IPS-18a (cell line): ENCODE data around the gene NRP1.

Experiments used
- H3K27ac ChIP-seq: one replicate; pipeline ENCODE4 v1.5.1; 2013; ENCODE audit warnings: low read length
- H3K27me3 ChIP-seq: one replicate; pipeline ENCODE4 v1.6.1; 2013; ENCODE audit warnings: mild to moderate bottlenecking, low read length; ENCODE audit not compliant: control insufficient read depth, insufficient read depth
- H3K36me3 ChIP-seq: one replicate; pipeline ENCODE4 v1.6.1; 2013; ENCODE audit warnings: low read depth, low read length; ENCODE audit not compliant: control insufficient read depth
- H3K4me1 ChIP-seq: one replicate; pipeline ENCODE4 v1.6.1; 2013; ENCODE audit warnings: low read depth, low read length; ENCODE audit not compliant: control insufficient read depth
- H3K4me3 ChIP-seq: one replicate; pipeline ENCODE4 v1.5.1; 2013; ENCODE audit warnings: low read length
- H3K9ac ChIP-seq: one replicate; pipeline ENCODE4 v1.6.1; 2013; ENCODE audit warnings: mild to moderate bottlenecking, low read length, moderate library complexity
- H3K9me3 ChIP-seq: one replicate; pipeline ENCODE4 v1.6.1; 2013; ENCODE audit warnings: low read depth, low read length; ENCODE audit not compliant: control insufficient read depth

The NRP1 gene

DNA sequence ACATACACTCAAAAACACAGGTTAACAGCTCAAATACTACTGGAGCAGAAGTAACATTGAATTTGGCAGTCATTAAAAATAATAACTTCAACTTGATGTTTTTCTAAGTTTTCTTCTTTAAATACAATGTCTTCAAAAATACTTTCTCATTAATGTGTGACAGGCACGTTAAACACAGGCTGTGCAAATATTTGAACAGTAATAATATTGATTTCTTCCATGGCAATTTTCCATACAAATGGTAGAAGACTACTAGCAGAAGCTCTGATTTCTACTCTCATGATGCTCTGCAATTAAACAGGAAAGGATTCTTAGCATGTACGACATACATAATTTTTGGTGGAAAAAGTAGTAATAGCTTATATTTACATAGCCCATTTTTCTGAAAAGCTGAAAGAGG lies 47.4 kb downstream of the NRP1 start:
- Histone ChIP-seq H3K36me3 (no peaks in the 10 kb centered on the region), H3K4me3 (no peak overlapping the region), H3K4me1 (peaks cover 17% of the 10 kb centered on the region), H3K9me3 (no peaks in the 10 kb centered on the region), H3K9ac (no peak overlapping the region), H3K27ac (no peak overlapping the region), H3K27me3 (no peaks in the 10 kb centered on the region)

DNA sequence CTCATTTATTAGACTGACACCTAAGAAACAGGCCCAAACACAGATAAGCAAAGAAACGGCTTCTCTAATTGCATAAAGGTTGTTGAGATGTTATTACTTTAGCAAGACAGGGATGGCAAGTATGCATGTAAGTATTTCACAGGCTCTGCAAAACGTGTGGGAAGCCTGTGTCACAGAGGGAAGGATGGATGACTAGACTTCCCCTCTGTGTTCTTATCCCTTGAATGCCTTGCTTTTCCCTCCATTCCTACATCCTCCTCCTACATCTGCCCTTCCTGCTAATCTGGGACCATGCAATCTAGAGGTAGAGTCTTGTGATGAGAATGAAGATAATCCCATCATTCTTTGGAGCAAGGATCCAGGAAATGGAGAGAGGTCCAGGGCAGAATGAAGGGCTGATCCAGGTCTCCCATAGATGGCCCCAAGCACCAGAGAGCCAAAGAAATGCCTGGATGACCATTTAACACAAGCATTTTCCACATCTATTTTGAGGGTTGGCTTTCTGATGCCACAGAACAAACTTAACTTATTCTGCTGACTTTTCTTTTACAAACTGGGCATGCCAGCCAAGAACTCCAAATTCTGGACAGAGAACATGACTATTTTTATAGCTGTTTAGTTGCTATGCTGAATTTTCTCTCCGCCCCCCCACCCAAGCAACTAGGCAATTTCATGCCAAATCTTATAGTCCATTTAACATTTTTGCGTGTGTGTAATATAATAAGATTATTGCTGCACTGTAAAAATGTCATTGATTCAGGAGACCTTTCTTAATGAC lies 48.1 kb downstream of the NRP1 start:
- no peaks in the 10 kb centered on the region for H3K9me3 ChIP-seq
- no peak overlapping the region for H3K4me3 ChIP-seq
- no peak overlapping the region for H3K27ac ChIP-seq
- H3K27me3 ChIP-seq: no peaks in the 10 kb centered on the region
- peaks cover 17% of the 10 kb centered on the region for H3K4me1 ChIP-seq
- no peak overlapping the region for H3K9ac ChIP-seq
- no peaks in the 10 kb centered on the region for H3K36me3 ChIP-seq

DNA sequence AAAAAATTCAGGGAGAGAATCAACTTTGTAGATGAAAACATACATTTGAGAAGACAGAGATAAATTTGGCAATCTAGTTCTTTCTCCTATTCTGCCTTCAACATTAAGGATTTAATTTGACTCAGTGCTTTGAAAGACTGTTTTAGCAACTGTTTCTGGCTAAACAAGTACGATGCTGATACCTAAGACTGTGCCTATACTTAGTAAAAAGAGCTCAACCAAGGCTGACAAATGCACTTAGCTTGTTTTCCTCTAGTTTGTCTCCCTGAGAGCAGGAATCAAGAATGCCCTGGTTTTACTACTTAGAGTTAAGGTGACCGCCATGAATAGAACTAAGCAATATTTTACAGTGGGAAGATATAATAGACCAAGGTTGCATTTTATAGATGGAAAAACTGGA lies 49.5 kb downstream of the NRP1 start:
- Histone ChIP-seq H3K36me3 (no peaks in the 10 kb centered on the region), H3K27me3 (no peaks in the 10 kb centered on the region)

DNA sequence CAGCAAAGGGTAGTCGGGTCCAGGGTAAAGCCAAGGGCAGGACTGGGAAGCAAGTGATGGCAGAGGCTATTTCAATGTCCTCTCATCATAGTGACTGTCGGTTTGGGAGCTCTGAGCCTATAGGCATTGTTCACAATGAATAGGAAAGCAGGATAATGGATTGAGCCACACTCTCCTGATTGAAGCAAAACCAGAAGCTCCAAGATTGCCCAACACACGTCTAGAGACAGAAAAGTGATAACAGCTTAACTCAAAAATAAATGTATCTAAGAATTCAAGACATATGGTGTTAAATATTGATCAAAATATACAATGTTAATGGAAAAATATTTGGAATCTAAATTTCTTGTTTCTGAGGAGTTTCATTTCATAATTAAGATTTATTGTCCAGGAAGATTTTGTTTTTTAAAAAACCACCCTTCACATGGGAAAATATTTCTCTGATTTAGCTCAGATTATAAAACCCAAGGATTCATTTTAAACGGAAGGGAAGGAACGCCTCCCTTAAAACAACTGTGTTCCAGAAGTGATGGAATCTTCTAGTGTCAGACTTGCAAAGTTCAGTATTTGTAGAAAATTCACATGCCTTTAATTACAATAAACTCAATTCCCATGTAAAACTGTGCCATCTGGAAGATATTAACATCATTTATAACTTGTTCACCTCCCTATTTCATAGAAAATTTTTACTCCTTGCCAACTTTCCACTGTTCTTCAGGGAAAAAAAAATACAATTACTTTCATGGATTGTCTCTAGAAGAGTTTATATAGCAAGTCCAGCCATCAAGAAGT lies 54.5 kb downstream of the NRP1 start:
- Histone ChIP-seq H3K27ac (no peak overlapping the region), H3K9me3 (no peaks in the 10 kb centered on the region), H3K4me1 (no peaks in the 10 kb centered on the region), H3K36me3 (no peaks in the 10 kb centered on the region), H3K4me3 (no peak overlapping the region), H3K9ac (no peak overlapping the region), H3K27me3 (no peaks in the 10 kb centered on the region)

More for the DNA sequence above, 49.5 kb downstream of the NRP1 start:
- Histone ChIP-seq H3K9me3 (no peaks in the 10 kb centered on the region), H3K4me3 (no peak overlapping the region), H3K9ac (no peak overlapping the region), H3K27ac (no peak overlapping the region), H3K4me1 (peaks cover 4% of the 10 kb centered on the region)

DNA sequence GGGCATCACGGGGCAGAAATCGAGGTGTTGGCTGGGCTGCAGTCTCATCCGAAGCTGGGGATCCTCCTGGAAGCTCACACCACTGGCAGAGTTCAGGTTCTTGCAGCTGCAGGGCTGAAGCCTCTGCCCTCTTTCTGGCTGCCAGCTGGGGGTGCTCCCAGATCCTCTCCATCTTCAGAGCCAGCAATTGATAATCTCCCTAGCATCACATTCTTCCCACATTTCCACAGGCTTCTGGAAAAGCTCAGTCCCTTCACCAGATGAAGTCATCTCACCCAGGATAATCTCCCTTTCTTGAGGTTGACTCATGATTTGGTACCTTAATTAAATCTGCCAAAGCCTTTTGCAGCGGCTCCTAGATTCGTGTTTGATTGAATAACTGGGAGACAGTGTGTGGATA lies 55.2 kb downstream of the NRP1 start:
- H3K4me3 ChIP-seq: no peak overlapping the region
- H3K36me3 ChIP-seq: no peaks in the 10 kb centered on the region
- H3K27me3 ChIP-seq: no peaks in the 10 kb centered on the region
- H3K4me1 ChIP-seq: no peaks in the 10 kb centered on the region
- H3K27ac ChIP-seq: no peak overlapping the region
- H3K9me3 ChIP-seq: no peaks in the 10 kb centered on the region
- H3K9ac ChIP-seq: no peak overlapping the region

DNA sequence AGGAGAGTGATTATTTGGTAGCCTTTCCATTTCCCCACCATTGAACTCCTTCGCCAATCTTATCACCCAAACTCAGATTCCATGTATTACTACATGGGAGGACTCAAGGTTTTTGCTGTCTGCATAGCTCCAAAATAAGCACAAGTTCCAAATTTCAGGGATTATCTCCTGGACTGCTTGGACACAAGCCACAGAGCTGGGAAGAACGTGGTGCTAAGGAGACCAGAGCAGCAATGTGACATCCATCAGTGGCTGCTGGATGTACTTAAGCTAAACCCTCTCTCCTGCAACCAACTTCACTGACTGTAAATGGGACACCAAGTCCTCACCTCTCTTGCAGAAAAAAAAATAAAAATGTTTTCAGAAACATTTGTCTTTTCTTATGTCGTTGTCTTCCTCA lies 56.3 kb downstream of the NRP1 start:
- no peaks in the 10 kb centered on the region for H3K36me3 ChIP-seq
- H3K4me1 ChIP-seq: peaks cover 5% of the 10 kb centered on the region
- no peak overlapping the region for H3K9ac ChIP-seq
- no peak overlapping the region for H3K4me3 ChIP-seq
- H3K27ac ChIP-seq: no peak overlapping the region
- H3K9me3 ChIP-seq: no peaks in the 10 kb centered on the region
- H3K27me3 ChIP-seq: no peaks in the 10 kb centered on the region

DNA sequence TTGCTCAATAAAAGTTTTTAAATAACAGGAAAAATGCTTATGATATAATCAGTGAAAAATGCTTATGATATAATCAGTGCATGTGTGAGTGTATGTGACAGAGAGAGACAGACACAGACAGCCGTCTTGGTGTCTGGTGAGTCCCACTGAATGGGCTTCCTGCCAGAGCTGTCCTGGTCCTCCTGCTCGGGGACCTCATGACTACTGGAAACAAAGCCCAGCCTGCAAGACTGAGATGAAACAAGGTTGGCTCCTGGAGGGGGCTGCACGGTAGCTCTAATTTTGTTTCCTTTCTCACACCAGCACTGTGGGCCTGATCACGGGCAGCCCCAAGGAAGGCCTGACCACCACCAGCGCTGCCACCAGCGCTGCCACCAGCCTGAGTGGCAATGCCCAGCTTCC lies 57.3 kb downstream of the NRP1 start:
- Histone ChIP-seq H3K4me1 (peaks cover 15% of the 10 kb centered on the region), H3K27ac (no peak overlapping the region), H3K9me3 (no peaks in the 10 kb centered on the region), H3K9ac (no peak overlapping the region), H3K36me3 (no peaks in the 10 kb centered on the region), H3K27me3 (no peaks in the 10 kb centered on the region), H3K4me3 (no peak overlapping the region)

DNA sequence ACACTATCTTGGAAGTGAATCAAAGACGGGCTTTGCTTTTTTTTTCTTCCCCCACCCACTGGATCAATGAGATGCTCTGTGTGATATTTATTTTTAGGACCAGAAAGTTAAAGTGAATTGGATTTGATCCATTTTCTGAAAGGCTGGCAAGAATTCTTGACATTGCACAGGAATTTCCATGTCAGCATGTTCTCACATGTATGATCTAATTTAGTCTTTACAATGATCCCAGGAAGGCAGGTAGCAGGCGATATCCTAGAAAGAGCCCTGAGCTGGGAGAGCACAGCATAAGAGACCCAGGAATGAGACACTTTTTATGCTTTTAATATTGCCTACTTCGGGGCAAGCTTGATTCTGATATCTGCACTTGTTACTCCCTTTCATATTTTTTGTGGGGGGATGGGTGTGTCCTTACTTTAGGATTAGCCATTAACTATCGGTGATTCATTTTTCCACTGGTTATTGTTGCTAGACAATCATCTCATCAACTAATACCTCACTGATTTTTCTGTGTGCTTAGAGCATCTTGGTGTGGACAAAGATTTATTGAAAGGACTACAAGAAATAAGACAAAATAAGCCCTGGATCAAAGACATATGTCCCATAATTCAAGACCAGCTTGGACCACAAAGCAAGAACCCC lies 58.1 kb downstream of the NRP1 start:
- Histone ChIP-seq H3K27ac (no peak overlapping the region), H3K4me1 (peaks cover 20% of the 10 kb centered on the region), H3K4me3 (no peak overlapping the region), H3K9me3 (no peaks in the 10 kb centered on the region), H3K9ac (no peak overlapping the region), H3K27me3 (no peaks in the 10 kb centered on the region), H3K36me3 (no peaks in the 10 kb centered on the region)

DNA sequence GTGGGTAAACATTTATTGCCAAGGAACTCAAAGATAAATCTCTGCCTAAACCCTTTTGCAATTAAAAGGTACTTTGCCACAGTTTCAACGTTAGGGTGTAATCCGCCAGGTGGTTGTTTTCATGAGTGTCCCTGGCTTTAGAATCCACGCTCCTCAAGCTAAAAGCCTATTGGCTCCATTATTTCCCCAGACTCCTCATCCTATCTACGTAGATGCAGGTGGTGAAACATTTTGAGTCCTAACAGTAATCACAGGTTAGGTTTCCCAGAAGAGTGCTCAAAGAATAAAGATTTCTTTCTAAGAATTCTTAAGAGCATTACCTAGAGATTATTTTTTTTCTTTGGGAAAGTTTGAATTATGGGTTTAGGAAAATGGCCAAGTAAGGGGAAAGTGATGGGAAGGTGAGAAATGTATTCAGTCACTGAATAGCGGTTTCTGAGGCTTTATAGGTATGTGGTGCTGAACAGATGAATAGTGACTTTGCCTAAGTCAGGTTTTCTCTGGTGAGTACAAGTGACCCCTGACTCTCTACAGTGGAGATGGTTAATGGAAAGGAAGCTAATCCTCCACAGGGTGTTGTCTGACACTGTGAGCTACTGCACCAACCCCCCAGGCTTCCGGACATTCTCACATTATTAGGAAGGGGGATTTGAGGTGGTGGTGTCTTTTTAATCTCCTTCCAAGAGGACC lies 60.2 kb downstream of the NRP1 start:
- H3K9ac ChIP-seq: no peak overlapping the region
- no peak overlapping the region for H3K4me3 ChIP-seq
- no peak overlapping the region for H3K27ac ChIP-seq
- H3K9me3 ChIP-seq: no peaks in the 10 kb centered on the region
- H3K27me3 ChIP-seq: no peaks in the 10 kb centered on the region
- peaks cover 24% of the 10 kb centered on the region for H3K4me1 ChIP-seq
- H3K36me3 ChIP-seq: no peaks in the 10 kb centered on the region

DNA sequence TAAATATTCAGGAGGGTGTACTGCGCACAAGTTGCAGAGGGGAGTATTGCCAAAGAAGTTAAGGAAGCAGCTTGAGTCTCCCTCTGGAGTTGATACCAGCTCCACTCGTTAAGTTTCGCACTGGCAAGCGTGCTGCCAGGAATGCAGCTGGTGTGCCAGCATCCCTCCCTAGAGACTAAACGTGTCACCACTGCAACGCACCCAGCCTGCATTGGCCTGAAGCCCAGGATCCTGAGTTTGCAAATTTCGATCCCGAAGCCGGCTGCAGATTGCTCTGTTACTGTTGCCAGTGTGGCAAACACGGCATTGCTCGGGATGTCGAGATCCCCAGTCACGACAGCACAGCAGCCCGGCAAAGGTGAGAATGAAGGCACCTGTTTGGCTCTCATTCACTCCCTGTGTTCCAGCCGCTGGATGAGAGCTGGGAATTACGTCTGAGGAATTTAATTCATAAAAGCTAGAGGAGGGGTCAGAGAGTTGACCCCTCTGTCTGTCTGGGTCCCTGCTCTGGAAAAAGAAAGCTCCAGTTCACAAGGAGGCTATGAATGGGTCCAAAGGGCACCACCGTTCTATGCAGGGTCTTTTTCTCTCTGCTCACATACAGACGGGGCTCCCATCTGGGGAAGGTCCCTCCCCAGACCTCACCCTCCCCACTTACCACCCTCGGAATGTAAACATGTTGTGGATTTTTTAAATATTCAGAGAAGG lies 61.0 kb downstream of the NRP1 start:
- no peak overlapping the region for H3K4me3 ChIP-seq
- no peaks in the 10 kb centered on the region for H3K27me3 ChIP-seq
- no peak overlapping the region for H3K27ac ChIP-seq
- peaks cover 24% of the 10 kb centered on the region for H3K4me1 ChIP-seq
- no peaks in the 10 kb centered on the region for H3K9me3 ChIP-seq
- no peak overlapping the region for H3K9ac ChIP-seq
- H3K36me3 ChIP-seq: no peaks in the 10 kb centered on the region

DNA sequence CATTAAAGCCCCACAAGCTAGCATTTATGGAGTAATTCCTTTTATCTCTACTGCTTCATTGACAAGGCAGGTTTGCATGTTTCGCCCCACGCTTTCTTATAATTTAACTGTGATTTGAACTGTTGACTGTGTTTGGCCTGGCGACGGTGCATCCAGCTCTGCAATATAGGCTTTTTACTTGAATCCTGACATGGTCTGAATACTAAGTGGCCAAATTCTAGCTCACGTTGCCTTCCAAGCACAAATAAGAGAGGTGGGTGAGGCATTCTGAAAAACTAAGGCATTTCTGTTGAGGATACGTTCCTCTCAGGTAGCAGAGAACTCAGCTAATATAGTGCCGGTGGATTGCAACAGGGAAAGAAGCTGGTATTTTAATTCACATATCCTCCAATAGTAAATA lies 61.8 kb downstream of the NRP1 start:
- Histone ChIP-seq H3K9ac (no peak overlapping the region), H3K27me3 (no peaks in the 10 kb centered on the region), H3K4me3 (no peak overlapping the region), H3K27ac (no peak overlapping the region), H3K4me1 (peaks cover 24% of the 10 kb centered on the region), H3K36me3 (no peaks in the 10 kb centered on the region), H3K9me3 (no peaks in the 10 kb centered on the region)
